SK-N-SH (cell line): ENCODE results near the gene DPYSL4. TPM values are rescaled to one million over a fixed set of nuclear protein-coding genes. Genes with fewer than 3 reads are reported as not detected.
"Not testable (repeated sequence)": the region's sequence is repeated elsewhere in the genome, so short reads cannot be mapped to it uniquely, and the experiment has no call there.

ENCODE experiments used
- CTCF ChIA-PET: fragments of 300-600, 350-600 bp; formaldehyde crosslinking; extraction: SDS; loops from one replicate; lab custom pipeline; 2021; lab: Yijun Ruan, JAX
- POLR2A ChIA-PET: fragments of 350-600 bp; sonication (Branson Sonifier 250); formaldehyde crosslinking; extraction: SDS; loops from one replicate; lab custom pipeline; 2020; ENCODE audit warnings: antibody characterized with exemption, inconsistent platforms; lab: Yijun Ruan, JAX
- DNase-seq: peaks from one replicate; pipeline ENCODE4 v3.0.0; 2012
- H2AFZ ChIP-seq: fragments of 200-600 bp; sonication (generic); 2 replicates; pipeline ENCODE4 v1.8.1; 2016; ENCODE audit warnings: antibody characterized with exemption, mild to moderate bottlenecking, low read depth
- H3F3A ChIP-seq: fragments of 200-600 bp; sonication (generic); replicated peaks from 2 replicates; pipeline ENCODE3; 2016; ENCODE audit warnings: antibody characterized with exemption, mild to moderate bottlenecking; ENCODE audit not compliant: insufficient read depth
- H3K27ac ChIP-seq, 2 experiments: fragments of 200-500 bp in 1 of 2; fragments of 200-600 bp in 1 of 2; sonication (Bioruptor generic) in 1 of 2; sonication (generic), shearing (Covaris generic) in 1 of 2; 2 replicates each; pipeline versions ENCODE4 v1.5.1 to v1.6.1; 2014 to 2016; ENCODE audit warnings: low read depth in 2 of 2, inconsistent platforms in 1 of 2, low read length in 1 of 2, mild to moderate bottlenecking in 1 of 2, mixed read lengths in 1 of 2
- H3K27me3 ChIP-seq: fragments of 200-600 bp; sonication (generic), shearing (Covaris generic); 2 replicates; pipeline ENCODE4 v1.6.1; 2016; ENCODE audit warnings: mixed run types; ENCODE audit not compliant: insufficient read depth
- H3K36me3 ChIP-seq, 2 experiments: fragments of 200-500 bp in 1 of 2; fragments of 200-600 bp in 1 of 2; sonication (Bioruptor generic) in 1 of 2; sonication (generic) in 1 of 2; replicated peaks in 1 of 2; 2 replicates each; pipeline versions ENCODE3 to v1.5.1; 2014 to 2016; ENCODE audit warnings: low read length in 1 of 2, mild to moderate bottlenecking in 1 of 2; ENCODE audit not compliant: insufficient read depth in 2 of 2, control insufficient read depth in 1 of 2
- H3K4me1 ChIP-seq, 2 experiments: fragments of 200-500 bp in 1 of 2; fragments of 200-600 bp in 1 of 2; sonication (Bioruptor generic) in 1 of 2; sonication (generic), shearing (Covaris generic) in 1 of 2; 2 replicates each; pipeline versions ENCODE4 v1.5.1 to v1.6.1; 2014 to 2016; ENCODE audit warnings: low read depth in 1 of 2, low read length in 1 of 2, mixed run types in 1 of 2; ENCODE audit not compliant: insufficient read depth in 2 of 2, control insufficient read depth in 1 of 2
- H3K4me2 ChIP-seq: fragments of 200-600 bp; sonication (generic), shearing (Covaris generic); 2 replicates; pipeline ENCODE4 v1.6.1; 2017; ENCODE audit warnings: mixed run types
- H3K4me3 ChIP-seq, 2 experiments: fragments of 200-500 bp in 1 of 2; fragments of 200-600 bp in 1 of 2; sonication (Bioruptor generic) in 1 of 2; sonication (generic), shearing (Covaris generic) in 1 of 2; 2 replicates each; pipeline versions ENCODE4 v1.5.1 to v1.8.1; 2014 to 2016; ENCODE audit warnings: low read depth in 2 of 2, inconsistent platforms in 1 of 2, low read length in 1 of 2, mild to moderate bottlenecking in 1 of 2, mixed read lengths in 1 of 2, moderate library complexity in 1 of 2
- H3K79me2 ChIP-seq: fragments of 200-600 bp; sonication (generic); 2 replicates; pipeline ENCODE4 v1.8.1; 2017; ENCODE audit warnings: mild to moderate bottlenecking; ENCODE audit not compliant: insufficient read depth
- H3K9ac ChIP-seq: fragments of 200-600 bp; sonication (generic); 2 replicates; pipeline ENCODE4 v1.6.1; 2017; ENCODE audit warnings: mixed run types
- H3K9me2 ChIP-seq: fragments of 200-600 bp; sonication (generic); 2 replicates; pipeline ENCODE4 v1.6.1; 2017; ENCODE audit warnings: mixed run types
- H3K9me3 ChIP-seq: fragments of 200-600 bp; sonication (generic); 2 replicates; pipeline ENCODE4 v1.6.1; 2017; ENCODE audit warnings: mixed run types, mild to moderate bottlenecking, moderate library complexity
- H4K20me1 ChIP-seq: fragments of 200-600 bp; sonication (generic); 2 replicates; pipeline ENCODE4 v1.6.1; 2017; ENCODE audit warnings: mild to moderate bottlenecking, mixed run types; ENCODE audit not compliant: insufficient read depth
- CHD2 ChIP-seq: fragments of 150-350 bp; IDR thresholded peaks from 2 replicates; pipeline ENCODE4 v1.6.1; 2018; ENCODE audit warnings: low read length; ENCODE audit not compliant: partially characterized antibody
- FOXJ3 ChIP-seq: sonication (generic); formaldehyde crosslinking; IDR thresholded peaks from 2 replicates; pipeline ENCODE4 v1.5.1; 2020; ENCODE audit warnings: mild to moderate bottlenecking, missing genetic modification reagents
- NRF1 ChIP-seq: IDR thresholded peaks from 2 replicates; pipeline ENCODE4 v1.6.1; 2012; ENCODE audit warnings: low read depth, mild to moderate bottlenecking, low read length
- RCOR1 ChIP-seq: fragments of 150-350 bp; IDR thresholded peaks from 2 replicates; pipeline ENCODE4 v1.6.1; 2017; ENCODE audit warnings: antibody characterized with exemption, low read length
- RFX5 ChIP-seq: IDR thresholded peaks from 2 replicates; pipeline ENCODE4 v1.6.1; 2012; ENCODE audit warnings: mild to moderate bottlenecking, improper control_type of control experiment, low read length
- SMC3 ChIP-seq: IDR thresholded peaks from 2 replicates; pipeline ENCODE4 v1.6.1; 2012; ENCODE audit warnings: low read depth, low read length, improper control_type of control experiment
- TCF12 ChIP-seq: IDR thresholded peaks from 2 replicates; pipeline ENCODE4 v1.4.0; 2012
- TEAD4 ChIP-seq: IDR thresholded peaks from 2 replicates; pipeline ENCODE4 v1.4.0; 2012; ENCODE audit warnings: mild to moderate bottlenecking, borderline replicate concordance; ENCODE audit not compliant: insufficient read depth
- WGBS: methylation state at CpG from one replicate; pipeline ENCODE4 v1.1.6; 2017; ENCODE audit warnings: low lambda C conversion rate; 5-methylcytosine and 5-hydroxymethylcytosine counted together
- polyA plus RNA-seq, 3 experiments: library from polyadenylated mRNA; depleted of rRNA; stranded (reverse); fragments of >200 nt; gene quantifications; 2 replicates each; pipeline ENCODE4 v1.2.3, GENCODE V29; 2012
- TF ChIP-seq, protein P1 (sequence below): IDR thresholded peaks from 2 replicates; pipeline ENCODE4 v1.4.0; 2012; ENCODE audit warnings: low read depth
- TF ChIP-seq, protein P2 (sequence below): fragments of 150-350 bp; IDR thresholded peaks from 2 replicates; pipeline ENCODE4 v1.6.1; 2017; ENCODE audit warnings: antibody characterized with exemption, low read length, low read depth, borderline replicate concordance
- TF ChIP-seq, protein P3 (sequence below): fragments of 150-350 bp; IDR thresholded peaks from 2 replicates; pipeline ENCODE4 v1.6.1; 2016; ENCODE audit warnings: mild to moderate bottlenecking, low read depth, low read length
- TF ChIP-seq, protein P4 (sequence below): fragments of 200-600 bp; sonication (generic); IDR thresholded peaks from 2 replicates; pipeline ENCODE4 v1.6.1; 2017; ENCODE audit warnings: antibody characterized with exemption, mild to moderate bottlenecking, moderate library complexity
- TF ChIP-seq, protein P5 (sequence below): IDR thresholded peaks from 2 replicates; pipeline ENCODE4 v1.6.1; 2012; ENCODE audit warnings: mild to moderate bottlenecking, low read depth, low read length, moderate library complexity

DPYSL4 gene
- polyA plus RNA-seq, 1 of the 3 experiments (the other 2 are of a cell fraction): 21.8 TPM

DNA sequence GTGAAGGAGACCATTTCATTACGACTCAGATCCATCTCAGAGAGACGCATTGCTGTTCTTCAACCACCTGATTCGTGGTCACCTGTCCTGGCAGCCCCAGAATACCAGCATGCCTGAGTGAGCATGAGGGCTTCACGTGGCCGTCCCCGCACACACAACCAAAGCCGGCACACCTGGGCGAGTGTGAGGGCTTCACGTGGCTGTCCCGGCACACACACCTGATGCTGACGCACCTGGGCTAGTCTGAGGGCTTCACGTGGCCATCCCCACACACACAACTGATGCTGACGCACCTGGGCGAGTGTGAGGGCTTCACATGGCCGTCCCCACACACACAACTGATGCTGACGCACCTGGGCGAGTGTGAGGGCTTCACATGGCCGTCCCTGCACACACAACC is 34.2 kb downstream of the DPYSL4 start:
- DNase-seq, H3K36me3 ChIP-seq, H3K4me2 ChIP-seq, H3K27me3 ChIP-seq, H3K9me2 ChIP-seq, CTCF ChIA-PET, H3K27ac ChIP-seq, H4K20me1 ChIP-seq, H2AFZ ChIP-seq, H3K9ac ChIP-seq, H3K79me2 ChIP-seq, H3K4me3 ChIP-seq, H3F3A ChIP-seq, H3K9me3 ChIP-seq, POLR2A ChIA-PET, H3K4me1 ChIP-seq: not testable (repeated sequence)
- WGBS: 71% methylated on average over 7 of the region's 18 CpGs

DNA sequence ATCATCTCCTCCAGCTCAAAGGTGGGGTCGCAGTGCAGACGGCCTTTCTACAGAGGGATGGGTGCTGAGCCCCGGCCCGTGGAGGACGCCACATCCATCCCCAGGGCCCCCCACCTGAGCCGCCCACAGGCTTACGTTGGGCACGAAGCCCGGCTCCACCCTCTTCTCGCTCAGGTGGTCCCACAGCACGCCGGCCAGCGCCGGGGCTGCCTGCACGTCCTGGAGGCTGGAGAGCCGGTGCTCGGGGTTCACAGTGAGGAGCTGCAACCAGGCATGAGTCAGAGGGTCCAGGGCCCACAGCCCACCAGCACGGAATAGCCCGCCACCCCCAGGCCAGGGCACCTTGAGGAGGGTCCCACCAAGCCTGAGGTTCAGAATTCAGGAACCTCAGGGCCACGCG is 36.0 kb downstream of the DPYSL4 start:
- 62% methylated on average over 6 of the region's 21 CpGs for WGBS
- ChIA-PET POLR2A (no interaction called here), CTCF (interaction anchor here (0.5 to 4.3 kb wide), 20 partner anchors 10 to 416 kb away, joined by 3 to 41 read pairs (median 4); partner anchors contain the start of gene LRRC27)
- no peaks in the 10 kb centered on the region for H3K79me2 ChIP-seq
- no peak overlapping the region for H3K9ac ChIP-seq
- H3F3A ChIP-seq: no peaks in the 10 kb centered on the region
- no peaks in the 10 kb centered on the region for H3K27me3 ChIP-seq
- TF ChIP-seq, protein P1, sequence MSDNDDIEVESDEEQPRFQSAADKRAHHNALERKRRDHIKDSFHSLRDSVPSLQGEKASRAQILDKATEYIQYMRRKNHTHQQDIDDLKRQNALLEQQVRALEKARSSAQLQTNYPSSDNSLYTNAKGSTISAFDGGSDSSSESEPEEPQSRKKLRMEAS: no peak
- TF ChIP-seq NRF1: no peak
- TF ChIP-seq, protein P2, sequence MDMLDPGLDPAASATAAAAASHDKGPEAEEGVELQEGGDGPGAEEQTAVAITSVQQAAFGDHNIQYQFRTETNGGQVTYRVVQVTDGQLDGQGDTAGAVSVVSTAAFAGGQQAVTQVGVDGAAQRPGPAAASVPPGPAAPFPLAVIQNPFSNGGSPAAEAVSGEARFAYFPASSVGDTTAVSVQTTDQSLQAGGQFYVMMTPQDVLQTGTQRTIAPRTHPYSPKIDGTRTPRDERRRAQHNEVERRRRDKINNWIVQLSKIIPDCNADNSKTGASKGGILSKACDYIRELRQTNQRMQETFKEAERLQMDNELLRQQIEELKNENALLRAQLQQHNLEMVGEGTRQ: no peak
- TF ChIP-seq CHD2: no peak
- H3K4me3 ChIP-seq: no peak overlapping the region
- H3K9me3 ChIP-seq: no peaks in the 10 kb centered on the region
- no peak overlapping the region for H3K4me2 ChIP-seq
- H3K36me3 ChIP-seq: no peaks in the 10 kb centered on the region
- no peaks in the 10 kb centered on the region for H4K20me1 ChIP-seq
- no peaks in the 10 kb centered on the region for H3K9me2 ChIP-seq
- H3K4me1 ChIP-seq: peaks cover 0 to 7% of the 10 kb centered on the region in 2 experiments; a peak in 1 of 4 replicates
- DNase-seq: no peak
- H3K27ac ChIP-seq: no peak overlapping the region
- H2AFZ ChIP-seq: no peak overlapping the region

DNA sequence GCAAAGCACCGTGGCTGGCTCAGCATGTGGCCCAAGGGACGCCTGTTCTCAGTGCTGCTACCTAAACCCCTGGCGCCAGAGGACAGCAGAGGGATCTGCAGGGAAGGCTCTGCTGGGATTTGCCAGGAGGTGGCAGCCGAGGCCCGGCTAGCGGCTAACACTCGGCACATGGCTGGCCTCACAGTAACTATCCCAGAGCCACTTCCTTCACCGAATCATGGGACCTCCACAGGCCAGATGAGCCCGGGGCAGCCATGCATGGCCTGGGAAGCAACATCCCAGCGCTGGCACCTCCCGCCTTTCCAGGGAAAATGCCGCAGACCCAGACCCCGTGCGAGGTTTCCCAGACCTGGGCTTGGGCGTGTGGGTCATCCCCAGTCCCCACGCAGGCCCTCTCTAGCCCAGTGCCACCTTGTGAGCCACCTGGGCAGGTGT is 36.4 kb downstream of the DPYSL4 start:
- H3K4me2 ChIP-seq: no peak overlapping the region
- H3K27ac ChIP-seq: peak overlapping the region in 1 of 2 experiments; percentile 53; a peak in 1 of 4 replicates
- CTCF ChIA-PET: interaction anchor here (0.6 to 4.3 kb wide), 27 partner anchors 11 to 415 kb away, joined by 3 to 41 read pairs (median 4); partner anchors contain the start of gene LRRC27
- H3K9me3 ChIP-seq: no peaks in the 10 kb centered on the region
- H3K9me2 ChIP-seq: no peaks in the 10 kb centered on the region
- no peaks in the 10 kb centered on the region for H3K79me2 ChIP-seq
- H4K20me1 ChIP-seq: no peaks in the 10 kb centered on the region
- no peak overlapping the region for H3K9ac ChIP-seq
- DNase-seq: peak; percentile 94
- H3K36me3 ChIP-seq: no peaks in the 10 kb centered on the region
- H3F3A ChIP-seq: no peaks in the 10 kb centered on the region
- no peak overlapping the region for H2AFZ ChIP-seq
- 29% methylated on average over 7 of the region's 16 CpGs for WGBS
- H3K4me3 ChIP-seq: no peak overlapping the region
- H3K27me3 ChIP-seq: no peaks in the 10 kb centered on the region
- H3K4me1 ChIP-seq: peaks cover 0 to 7% of the 10 kb centered on the region in 2 experiments; a peak in 1 of 4 replicates
- POLR2A ChIA-PET: no interaction called here
- TF ChIP-seq FOXJ3: no peak
- TF ChIP-seq, protein P3, sequence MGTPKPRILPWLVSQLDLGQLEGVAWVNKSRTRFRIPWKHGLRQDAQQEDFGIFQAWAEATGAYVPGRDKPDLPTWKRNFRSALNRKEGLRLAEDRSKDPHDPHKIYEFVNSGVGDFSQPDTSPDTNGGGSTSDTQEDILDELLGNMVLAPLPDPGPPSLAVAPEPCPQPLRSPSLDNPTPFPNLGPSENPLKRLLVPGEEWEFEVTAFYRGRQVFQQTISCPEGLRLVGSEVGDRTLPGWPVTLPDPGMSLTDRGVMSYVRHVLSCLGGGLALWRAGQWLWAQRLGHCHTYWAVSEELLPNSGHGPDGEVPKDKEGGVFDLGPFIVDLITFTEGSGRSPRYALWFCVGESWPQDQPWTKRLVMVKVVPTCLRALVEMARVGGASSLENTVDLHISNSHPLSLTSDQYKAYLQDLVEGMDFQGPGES: no peak
- peak; percentile 99 for TF ChIP-seq SMC3
- no peak for TF ChIP-seq TCF12
- peak; percentile 34; the same call in 1 of the 2 replicates for TF ChIP-seq RCOR1
- TF ChIP-seq, protein P4, sequence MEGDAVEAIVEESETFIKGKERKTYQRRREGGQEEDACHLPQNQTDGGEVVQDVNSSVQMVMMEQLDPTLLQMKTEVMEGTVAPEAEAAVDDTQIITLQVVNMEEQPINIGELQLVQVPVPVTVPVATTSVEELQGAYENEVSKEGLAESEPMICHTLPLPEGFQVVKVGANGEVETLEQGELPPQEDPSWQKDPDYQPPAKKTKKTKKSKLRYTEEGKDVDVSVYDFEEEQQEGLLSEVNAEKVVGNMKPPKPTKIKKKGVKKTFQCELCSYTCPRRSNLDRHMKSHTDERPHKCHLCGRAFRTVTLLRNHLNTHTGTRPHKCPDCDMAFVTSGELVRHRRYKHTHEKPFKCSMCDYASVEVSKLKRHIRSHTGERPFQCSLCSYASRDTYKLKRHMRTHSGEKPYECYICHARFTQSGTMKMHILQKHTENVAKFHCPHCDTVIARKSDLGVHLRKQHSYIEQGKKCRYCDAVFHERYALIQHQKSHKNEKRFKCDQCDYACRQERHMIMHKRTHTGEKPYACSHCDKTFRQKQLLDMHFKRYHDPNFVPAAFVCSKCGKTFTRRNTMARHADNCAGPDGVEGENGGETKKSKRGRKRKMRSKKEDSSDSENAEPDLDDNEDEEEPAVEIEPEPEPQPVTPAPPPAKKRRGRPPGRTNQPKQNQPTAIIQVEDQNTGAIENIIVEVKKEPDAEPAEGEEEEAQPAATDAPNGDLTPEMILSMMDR: peak; percentile 88
- TF ChIP-seq, protein P5, sequence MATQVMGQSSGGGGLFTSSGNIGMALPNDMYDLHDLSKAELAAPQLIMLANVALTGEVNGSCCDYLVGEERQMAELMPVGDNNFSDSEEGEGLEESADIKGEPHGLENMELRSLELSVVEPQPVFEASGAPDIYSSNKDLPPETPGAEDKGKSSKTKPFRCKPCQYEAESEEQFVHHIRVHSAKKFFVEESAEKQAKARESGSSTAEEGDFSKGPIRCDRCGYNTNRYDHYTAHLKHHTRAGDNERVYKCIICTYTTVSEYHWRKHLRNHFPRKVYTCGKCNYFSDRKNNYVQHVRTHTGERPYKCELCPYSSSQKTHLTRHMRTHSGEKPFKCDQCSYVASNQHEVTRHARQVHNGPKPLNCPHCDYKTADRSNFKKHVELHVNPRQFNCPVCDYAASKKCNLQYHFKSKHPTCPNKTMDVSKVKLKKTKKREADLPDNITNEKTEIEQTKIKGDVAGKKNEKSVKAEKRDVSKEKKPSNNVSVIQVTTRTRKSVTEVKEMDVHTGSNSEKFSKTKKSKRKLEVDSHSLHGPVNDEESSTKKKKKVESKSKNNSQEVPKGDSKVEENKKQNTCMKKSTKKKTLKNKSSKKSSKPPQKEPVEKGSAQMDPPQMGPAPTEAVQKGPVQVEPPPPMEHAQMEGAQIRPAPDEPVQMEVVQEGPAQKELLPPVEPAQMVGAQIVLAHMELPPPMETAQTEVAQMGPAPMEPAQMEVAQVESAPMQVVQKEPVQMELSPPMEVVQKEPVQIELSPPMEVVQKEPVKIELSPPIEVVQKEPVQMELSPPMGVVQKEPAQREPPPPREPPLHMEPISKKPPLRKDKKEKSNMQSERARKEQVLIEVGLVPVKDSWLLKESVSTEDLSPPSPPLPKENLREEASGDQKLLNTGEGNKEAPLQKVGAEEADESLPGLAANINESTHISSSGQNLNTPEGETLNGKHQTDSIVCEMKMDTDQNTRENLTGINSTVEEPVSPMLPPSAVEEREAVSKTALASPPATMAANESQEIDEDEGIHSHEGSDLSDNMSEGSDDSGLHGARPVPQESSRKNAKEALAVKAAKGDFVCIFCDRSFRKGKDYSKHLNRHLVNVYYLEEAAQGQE: no peak
- no peak for TF ChIP-seq TEAD4
- 0 out of 2 replicates have a peak, but pooled peaks have one; percentile 12 for TF ChIP-seq RFX5
